ENCODE data around the gene SH3TC1. TPM values are rescaled to one million over a fixed set of nuclear protein-coding genes. Genes with fewer than 3 reads are reported as not detected.

The SH3TC1 gene
- total RNA-seq, 2 experiments from 2014 or later, result 16.2 to 17.5 TPM

GRCh38 chr4:8197521-8197920, 1.6 kb upstream of the SH3TC1 start:
- Mint-ChIP-seq H3K27ac (no peak overlapping the region), H3K4me3 (no peak overlapping the region), H3K27me3 (no peaks in the 10 kb centered on the region), H3K36me3 (ENCODE audit: low read depth) (no peaks in the 10 kb centered on the region), H3K4me1 (ENCODE audit: low read depth) (peaks cover 39% of the 10 kb centered on the region), H3K9me3 (no peaks in the 10 kb centered on the region)
- intact Hi-C loops (cut with micrococcal nuclease), result no loop called here
- POLR2A ChIA-PET, result interaction anchor here (3.1 kb wide), 1 partner anchor 30 kb away, joined by 23 read pairs; no protein-coding TSS in a partner anchor
- ATAC-seq (no peak), DNase-seq (no peak)
- TF ChIP-seq, protein P1, sequence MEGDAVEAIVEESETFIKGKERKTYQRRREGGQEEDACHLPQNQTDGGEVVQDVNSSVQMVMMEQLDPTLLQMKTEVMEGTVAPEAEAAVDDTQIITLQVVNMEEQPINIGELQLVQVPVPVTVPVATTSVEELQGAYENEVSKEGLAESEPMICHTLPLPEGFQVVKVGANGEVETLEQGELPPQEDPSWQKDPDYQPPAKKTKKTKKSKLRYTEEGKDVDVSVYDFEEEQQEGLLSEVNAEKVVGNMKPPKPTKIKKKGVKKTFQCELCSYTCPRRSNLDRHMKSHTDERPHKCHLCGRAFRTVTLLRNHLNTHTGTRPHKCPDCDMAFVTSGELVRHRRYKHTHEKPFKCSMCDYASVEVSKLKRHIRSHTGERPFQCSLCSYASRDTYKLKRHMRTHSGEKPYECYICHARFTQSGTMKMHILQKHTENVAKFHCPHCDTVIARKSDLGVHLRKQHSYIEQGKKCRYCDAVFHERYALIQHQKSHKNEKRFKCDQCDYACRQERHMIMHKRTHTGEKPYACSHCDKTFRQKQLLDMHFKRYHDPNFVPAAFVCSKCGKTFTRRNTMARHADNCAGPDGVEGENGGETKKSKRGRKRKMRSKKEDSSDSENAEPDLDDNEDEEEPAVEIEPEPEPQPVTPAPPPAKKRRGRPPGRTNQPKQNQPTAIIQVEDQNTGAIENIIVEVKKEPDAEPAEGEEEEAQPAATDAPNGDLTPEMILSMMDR (IDR thresholded peaks at IDR 0.05), result no peak
- CTCF ChIA-PET, result interaction anchor here (1.7 to 3.0 kb wide), 2 partner anchors 45 to 222 kb away, joined by 3 to 9 read pairs; no protein-coding TSS in a partner anchor

GRCh38 chr4:8198206-8198905, 734 bp upstream of the SH3TC1 start:
- ATAC-seq (no peak), DNase-seq (no peak)
- TF ChIP-seq, protein P1 (IDR thresholded peaks at IDR 0.05), result no peak
- peak overlapping the region; percentile 83 for H3K4me3 Mint-ChIP-seq
- H3K27me3 Mint-ChIP-seq, result no peaks in the 10 kb centered on the region
- ChIA-PET POLR2A (interaction anchor here (0.6 to 3.1 kb wide), 3 partner anchors 19 to 1136 kb away, joined by 3 to 23 read pairs (median 3); no protein-coding TSS in a partner anchor), CTCF (interaction anchor here (1.1 to 3.0 kb wide), 8 partner anchors 21 to 240 kb away, joined by 3 to 20 read pairs (median 3); partner anchors contain the start of gene ABLIM2)
- intact Hi-C loops (cut with micrococcal nuclease), result no loop called here
- peak overlapping the region; percentile 83 for H3K27ac Mint-ChIP-seq
- H3K36me3 Mint-ChIP-seq (ENCODE audit: low read depth), result no peaks in the 10 kb centered on the region
- H3K9me3 Mint-ChIP-seq, result no peaks in the 10 kb centered on the region
- H3K4me1 Mint-ChIP-seq (ENCODE audit: low read depth), result peaks cover 46% of the 10 kb centered on the region

- peak; percentile 17 for ATAC-seq
- Mint-ChIP-seq H3K27ac (peak overlapping the region; percentile 83), H3K27me3 (no peaks in the 10 kb centered on the region), H3K9me3 (no peaks in the 10 kb centered on the region), H3K4me3 (peak overlapping the region; percentile 83), H3K36me3 (ENCODE audit: low read depth) (no peaks in the 10 kb centered on the region), H3K4me1 (ENCODE audit: low read depth) (peaks cover 47% of the 10 kb centered on the region)
- intact Hi-C loops (cut with micrococcal nuclease), result no loop called here
- TF ChIP-seq, protein P1 (IDR thresholded peaks at IDR 0.05), result no peak
- ChIA-PET CTCF (interaction anchor here (0.7 to 3.0 kb wide), 8 partner anchors 22 to 239 kb away, joined by 3 to 20 read pairs (median 4); no protein-coding TSS in a partner anchor), POLR2A (interaction anchor here (1.5 to 3.1 kb wide), 2 partner anchors 28 to 34 kb away, joined by 3 to 23 read pairs; no protein-coding TSS in a partner anchor)
- DNase-seq, result peak; percentile 50
Observed at GRCh38 chr4:8199594-8200301, 658 bp downstream of the SH3TC1 start.

DNA sequence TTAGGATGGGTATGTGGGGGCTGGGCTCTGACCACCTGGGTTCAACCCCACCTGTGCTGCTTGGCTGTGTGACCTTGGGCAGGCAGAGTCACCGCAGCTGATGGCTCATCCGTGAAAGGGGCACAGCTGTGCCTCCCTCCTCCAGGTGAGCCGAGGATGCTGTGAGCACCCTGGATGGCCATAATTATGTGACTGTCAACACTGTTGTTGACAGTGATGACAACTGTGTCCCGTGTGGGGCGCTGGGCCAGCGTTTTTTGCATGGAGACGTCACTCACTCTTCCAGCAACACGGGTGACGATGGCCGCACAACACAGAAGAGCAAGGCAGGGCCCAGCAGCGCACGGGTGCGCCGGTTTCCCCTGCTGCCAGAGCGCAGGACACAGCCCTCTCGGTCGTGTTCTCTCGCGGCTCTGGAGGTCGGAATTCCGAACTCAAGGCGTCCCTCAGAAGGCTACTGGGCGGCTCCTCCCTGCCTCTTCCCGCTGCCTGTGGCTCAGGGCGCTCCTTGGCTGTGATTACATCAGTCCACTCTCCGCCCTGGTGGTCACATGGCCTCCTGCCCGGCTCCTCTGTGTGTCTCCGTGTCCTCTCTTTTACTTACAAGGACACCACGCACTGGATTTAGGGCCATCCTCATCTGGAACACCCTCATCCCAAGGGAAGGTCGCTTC, 1.3 kb downstream of the SH3TC1 start:
- H3K9me3 Mint-ChIP-seq, result no peaks in the 10 kb centered on the region
- ATAC-seq (peak; percentile 9), DNase-seq (peak; percentile 58)
- intact Hi-C loops (cut with micrococcal nuclease), result no loop called here
- no peaks in the 10 kb centered on the region for H3K36me3 Mint-ChIP-seq (ENCODE audit: low read depth)
- POLR2A ChIA-PET, result interaction anchor here (0.9 to 3.1 kb wide), 3 partner anchors 12 to 35 kb away, joined by 3 to 23 read pairs (median 3); no protein-coding TSS in a partner anchor
- H3K27me3 Mint-ChIP-seq, result no peaks in the 10 kb centered on the region
- CTCF ChIA-PET, result interaction anchor here (1.4 to 2.7 kb wide), 2 partner anchors 23 to 25 kb away, joined by 3 to 20 read pairs; no protein-coding TSS in a partner anchor
- peak overlapping the region; percentile 83 for H3K27ac Mint-ChIP-seq
- TF ChIP-seq, protein P1 (IDR thresholded peaks at IDR 0.05), result no peak
- peaks cover 49% of the 10 kb centered on the region for H3K4me1 Mint-ChIP-seq (ENCODE audit: low read depth)
- H3K4me3 Mint-ChIP-seq, result peak overlapping the region; percentile 83
